GM18873 (cell line): ENCODE results near the gene CCDC85C.
"Not testable (repeated sequence)": the region's sequence is repeated elsewhere in the genome, so short reads cannot be mapped to it uniquely, and the experiment has no call there.

Experiments
- ATAC-seq: cut with Tn5 transposase; IDR thresholded peaks from one replicate; pipeline ENCODE4 v1.9.1; 2021; ENCODE audit warnings: mild to moderate bottlenecking, moderate library complexity, moderate number of reproducible peaks; ENCODE audit not compliant: unreplicated experiment, low FRiP score

CCDC85C gene

DNA sequence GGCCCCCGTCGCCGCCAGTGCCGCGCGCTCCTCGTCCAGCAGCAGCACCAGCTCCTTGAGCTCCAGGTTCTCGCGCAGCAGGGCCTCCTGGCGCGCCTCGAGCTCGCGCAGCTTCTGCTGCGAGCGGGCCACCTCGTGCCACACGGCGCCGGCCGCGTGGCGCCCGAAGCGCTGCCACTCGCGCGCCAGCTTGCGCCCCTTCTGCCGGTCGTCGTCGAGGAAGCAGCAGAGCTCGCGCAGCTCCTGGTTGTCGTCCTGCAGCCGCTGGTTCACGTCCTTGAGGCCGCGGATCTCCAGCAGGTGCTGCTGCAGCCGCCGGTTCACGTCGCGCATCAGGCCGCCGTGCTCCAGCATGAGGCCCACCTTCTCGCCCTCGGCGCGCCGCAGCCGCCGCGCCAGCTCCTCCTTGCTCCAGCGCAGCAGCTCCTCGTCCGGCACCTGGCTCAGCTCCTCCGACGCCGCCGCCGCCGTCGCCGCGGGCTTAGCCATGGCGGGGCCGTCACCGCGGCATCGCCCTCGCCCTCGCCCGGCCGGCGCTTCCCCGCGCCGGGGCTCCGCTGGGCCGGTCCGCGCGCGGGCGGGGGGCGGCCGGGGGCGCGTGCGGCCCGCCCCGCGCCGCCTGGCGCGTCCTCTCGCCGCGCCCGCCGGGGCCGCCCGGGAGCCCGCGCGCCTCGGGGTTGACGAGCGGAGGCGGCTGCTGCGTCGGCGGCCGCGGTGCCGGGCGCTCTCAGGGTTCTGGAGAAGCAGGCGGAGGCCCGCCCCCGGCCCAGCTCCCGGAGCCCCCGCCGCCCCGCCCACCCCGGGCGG lies at the start of gene CCDC85C:
Gene CCDC85C (minus strand): TSS at position 737 of the 807 bp plus-strand sequence. CDS start 248 bp downstream, at position 489.
- ATAC-seq = no peak

DNA sequence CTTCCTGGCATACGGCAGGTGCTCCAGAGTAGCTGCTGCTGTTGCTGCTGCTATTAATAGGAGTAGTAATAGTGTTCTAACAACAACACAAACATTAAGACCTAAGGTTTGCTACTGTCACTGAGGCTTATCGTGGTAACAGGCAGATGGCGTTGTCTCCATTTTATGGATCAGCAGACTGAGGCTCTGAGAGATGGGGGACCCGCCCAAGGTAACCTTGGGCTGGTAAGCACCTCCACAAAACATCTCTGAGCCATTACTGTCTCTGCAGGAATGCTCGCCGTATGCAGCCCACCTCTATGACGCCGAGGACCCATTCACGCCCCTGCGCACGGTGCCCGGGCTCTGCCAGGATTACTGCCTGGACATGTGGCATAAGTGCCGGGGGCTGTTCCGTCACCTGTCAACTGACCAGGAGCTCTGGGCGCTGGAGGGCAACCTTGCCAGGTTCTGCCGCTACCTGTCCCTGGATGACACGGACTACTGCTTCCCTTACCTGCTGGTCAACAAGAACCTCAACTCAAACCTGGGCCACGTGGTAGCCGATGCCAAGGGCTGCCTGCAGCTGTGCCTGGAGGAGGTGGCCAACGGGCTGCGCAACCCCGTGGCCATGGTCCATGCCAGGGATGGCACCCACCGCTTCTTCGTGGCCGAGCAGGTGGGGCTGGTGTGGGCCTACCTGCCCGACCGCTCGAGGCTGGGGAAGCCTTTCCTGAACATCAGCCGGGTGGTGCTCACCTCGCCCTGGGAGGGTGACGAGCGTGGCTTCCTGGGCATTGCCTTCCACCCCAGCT lies 48.1 kb upstream of the CCDC85C start:
- ATAC-seq = no peak

DNA sequence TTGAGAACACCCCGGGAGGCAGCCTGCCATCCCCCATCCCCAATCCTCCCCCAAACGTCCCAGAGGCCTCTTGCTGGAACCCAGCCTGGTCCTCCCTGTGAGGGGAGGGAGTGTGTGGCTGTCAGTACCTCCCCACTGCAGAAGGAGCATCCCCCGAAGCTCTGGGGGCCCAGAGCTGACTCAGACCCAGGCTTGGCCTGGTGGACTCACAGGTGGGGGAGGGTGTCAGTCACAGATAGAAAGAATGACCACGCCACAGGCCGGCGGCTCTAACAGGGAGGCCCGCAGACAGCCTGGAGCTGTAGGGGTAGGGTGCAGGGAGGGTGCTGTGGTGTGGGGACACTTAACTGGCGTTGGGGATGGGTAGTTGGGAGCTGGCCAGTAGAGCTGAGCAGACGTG lies 46.2 kb upstream of the CCDC85C start:
- no peak for ATAC-seq

DNA sequence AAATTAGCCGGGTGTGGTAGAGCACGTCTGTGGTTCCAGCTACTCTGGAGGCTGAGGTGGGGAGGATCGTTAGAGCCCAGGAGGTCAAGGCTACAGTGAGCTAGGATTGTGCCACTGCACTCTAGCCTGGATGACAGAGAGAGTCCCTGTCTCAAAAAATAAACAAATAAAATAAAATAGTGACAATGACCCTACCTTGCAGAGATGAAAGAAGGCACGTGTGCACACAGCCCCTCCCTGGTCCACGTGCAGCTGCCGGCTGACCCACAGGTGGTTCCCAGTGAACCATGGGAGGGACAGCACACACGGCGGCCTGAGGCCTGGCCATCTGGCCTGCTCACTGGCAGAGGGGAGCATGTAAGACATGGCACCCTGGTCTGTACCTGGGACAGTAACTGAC lies 45.6 kb upstream of the CCDC85C start:
- ATAC-seq = no peak

DNA sequence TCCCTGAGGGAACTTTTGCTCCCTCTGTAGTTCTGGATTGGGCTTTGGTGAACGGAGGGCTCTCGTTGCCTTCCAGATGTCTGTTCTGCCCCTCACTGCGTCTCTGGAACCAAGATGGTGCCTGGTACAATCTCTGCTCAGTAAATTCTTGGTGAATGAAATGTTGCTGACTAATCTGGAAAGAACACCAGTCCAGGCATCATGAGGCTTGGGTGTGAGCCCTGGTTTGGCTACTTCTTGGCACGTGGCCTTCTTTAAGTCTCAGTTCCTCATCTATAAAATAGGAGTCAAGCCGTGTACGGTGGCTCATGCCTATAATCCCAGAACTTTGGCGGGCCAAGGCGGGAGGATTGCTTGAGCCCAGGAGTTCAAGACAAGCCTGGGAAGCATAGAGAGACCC lies 45.2 kb upstream of the CCDC85C start:
- no peak for ATAC-seq

DNA sequence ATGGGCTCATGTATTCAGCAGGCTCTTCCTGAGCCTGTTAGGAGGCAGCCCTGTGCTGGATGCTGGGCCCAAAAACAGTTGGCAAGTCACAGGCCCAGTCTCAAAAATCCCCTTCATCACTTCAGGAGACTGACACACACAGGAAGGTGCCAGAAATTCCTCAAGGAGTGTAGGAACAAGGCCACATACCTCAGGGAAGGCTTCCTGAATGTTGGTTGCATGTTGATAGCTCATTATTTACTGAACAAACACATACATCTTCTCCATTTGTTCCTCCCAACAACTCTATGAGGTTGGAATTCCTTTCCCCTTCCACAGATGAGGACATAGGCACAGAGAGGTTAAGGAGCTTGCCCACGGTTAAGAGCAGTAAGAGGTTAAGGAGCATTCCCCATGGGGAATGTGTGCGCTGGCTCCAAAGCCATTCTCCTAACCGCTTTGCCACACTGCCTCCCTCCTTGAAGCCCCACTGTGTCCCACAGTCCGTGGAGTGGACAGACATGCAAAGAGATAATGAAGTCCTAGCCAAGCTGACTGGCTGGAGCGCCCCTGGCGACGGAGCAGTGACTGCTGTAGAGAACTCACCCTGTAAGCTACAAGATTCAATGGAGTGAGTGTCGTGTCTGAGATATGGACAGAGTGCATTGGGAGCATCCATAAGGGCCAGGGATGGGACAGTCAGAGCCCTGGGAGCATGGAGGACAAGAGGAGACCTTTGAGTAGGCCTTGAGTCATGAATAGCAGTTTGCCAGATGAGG lies 44.2 kb upstream of the CCDC85C start:
- ATAC-seq = no peak

DNA sequence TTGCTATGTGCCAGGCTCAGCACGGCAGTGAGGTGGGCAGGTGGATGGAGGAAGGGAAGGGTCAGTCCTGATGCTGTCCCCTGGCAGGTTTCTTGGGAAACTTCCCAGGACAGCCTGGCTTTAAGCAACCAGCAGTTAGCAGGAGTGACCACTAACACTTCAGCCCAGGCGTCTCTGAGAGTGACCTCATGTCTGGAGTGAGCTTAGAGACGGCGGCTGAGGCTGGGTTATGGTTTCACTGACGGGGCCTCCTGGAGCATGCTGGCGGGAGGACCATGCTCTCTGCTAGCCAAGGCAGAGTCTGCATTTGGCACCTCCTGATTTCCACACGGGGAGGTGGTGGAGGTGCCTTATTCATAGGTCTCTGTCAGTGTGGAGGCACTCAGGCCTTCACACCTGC lies 43.4 kb upstream of the CCDC85C start:
- no peak for ATAC-seq

DNA sequence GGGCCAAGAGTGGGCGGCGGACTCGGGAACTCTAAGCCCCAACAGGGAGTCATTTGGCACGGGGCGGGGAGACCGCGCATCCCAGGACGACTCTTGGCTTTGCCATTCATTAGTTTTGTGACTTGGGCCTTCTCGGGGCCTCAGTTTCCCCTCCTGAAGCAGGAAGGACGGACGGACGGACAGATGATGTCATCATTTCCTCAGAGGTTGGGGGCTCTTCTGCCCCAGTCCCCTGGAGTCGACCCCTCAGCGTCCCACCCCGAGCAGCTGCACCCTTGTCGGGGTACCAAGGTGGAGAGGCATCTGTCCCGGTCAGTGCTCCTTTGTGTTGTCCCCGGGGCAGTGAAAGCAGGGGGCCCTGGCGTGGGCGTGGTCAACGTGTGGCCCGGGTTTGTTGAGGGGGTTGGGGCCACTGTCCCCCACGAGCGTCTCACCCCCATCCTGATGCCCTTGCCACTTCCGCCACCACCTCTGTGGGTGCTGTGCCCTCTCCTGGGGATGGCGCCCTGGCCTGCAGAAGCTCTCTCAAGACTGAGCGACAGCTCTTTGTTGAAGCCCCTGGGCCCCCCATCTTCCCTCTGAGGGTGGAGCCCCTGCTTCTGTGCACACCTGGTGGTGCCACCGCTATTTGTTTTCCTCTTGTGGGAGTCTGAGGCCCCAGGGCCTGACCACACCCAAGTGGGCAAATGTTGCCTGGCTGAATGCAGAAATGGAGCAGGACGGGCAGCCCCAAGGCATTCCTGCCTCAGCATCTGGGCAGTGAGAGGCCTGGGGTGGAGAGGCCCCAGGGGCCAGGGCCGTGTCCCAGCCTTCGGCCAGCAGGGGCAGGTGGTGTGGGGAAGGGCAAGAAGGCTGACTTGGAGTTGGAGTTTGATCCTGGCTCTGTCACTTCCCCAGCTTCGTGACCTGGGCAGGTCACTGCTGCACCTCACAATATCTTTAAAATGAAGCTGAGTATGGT lies 41.8 kb upstream of the CCDC85C start:
- no peak for ATAC-seq

DNA sequence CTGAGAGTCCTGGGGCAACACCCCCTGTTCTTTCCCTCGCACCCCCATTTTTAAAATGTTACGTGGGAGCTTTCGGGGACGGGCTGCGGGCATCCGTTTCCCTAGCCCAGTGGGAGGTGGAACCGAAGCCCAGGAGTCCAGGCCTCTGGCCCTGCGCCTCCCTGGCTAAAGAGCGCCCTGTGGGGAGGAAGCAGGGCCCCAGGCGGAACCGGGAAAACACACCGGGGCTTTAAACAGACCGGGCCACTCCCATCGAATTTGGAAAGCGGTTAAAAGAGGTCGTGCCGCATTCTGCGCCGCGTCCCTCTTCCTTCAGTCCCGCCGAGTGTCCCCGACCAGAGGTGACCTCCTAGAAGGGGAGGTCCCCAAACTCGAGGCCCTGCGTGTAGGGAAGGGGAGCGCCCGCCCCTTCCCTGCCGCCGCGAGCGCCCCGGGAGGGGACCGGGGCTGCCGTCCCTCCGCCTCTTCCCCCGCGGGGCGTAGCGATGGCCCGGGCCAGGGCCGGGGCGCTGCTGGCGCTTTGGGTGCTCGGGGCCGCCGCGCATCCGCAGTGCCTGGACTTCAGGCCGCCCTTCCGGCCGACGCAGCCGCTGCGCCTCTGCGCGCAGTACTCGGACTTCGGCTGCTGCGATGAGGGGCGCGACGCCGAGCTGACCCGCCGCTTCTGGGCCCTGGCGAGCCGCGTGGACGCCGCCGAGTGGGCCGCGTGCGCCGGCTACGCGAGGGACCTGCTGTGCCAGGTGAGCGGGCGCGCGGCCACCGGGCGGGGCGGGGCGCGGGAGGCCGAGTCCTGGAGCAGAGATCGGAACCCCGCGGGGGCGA lies 40.9 kb upstream of the CCDC85C start, which contains the start of gene HHIPL1:
Gene HHIPL1 (plus strand): TSS at position 407 of the 822 bp plus-strand sequence. CDS start 79 bp downstream, at position 486.
- no peak for ATAC-seq

DNA sequence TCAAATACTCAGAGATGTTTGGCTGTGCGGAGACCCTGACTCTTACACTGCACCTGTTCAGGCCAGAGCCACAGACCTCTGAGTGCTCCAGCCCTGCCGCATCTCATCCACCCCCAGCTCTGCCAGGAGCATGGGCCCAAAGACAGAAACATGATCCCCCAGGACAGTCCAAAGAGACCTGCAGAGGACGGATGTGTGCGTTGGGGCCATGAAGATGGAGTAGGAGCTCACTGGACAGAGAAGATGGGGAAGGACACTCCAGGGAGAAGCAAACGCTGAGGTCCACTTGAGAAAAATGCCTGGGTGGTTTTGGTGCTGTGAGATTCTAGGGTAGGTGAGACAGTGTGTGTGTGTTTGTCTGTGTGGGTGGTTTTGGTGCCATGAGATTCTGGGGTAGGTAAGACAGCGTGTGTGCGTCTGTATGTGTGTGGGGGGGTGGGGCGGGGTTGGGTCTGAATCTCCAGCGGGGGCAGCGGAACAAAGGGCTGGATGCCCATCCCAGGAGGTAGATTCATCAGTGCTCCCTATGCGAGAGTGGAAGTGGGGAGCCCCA lies 40.1 kb upstream of the CCDC85C start:
- no peak for ATAC-seq

DNA sequence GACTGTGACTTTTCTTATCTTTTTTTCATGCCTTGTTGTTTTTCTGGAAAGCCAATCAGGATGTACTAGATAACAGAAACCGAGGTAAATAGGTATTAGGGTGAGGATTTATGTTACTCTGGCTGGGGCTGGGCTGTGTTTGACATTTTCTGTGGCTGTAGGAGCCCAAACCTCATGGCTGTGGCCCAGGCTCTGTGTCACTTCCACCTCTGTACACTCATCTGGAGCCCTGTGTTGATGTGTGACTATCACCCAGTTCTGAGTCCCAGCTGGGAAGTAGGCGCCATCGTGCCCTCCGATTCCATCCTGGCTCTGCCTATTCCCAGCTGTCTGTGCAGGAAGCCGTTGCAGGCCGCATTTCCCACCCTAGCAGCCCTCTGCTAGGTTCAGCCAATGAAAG lies 39.3 kb upstream of the CCDC85C start:
- ATAC-seq = no peak

DNA sequence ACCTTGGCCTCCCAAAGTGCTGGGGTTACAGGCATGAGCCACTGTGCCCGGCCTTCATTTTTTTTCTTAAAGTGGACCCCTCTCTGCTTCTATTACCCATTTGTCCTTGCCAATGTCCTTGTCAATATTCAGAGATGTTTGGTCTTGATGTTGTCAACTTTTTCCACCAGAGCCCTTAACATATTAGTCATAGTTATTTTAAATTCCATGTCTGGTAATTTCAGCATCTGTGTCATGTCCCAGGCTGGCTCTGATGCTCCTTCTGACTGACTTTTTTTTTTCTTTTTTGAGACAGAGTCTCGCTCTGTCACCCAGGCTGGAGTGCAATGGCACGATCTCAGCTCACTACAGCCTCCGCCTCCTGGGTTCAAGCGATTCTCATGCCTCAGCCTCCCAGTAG lies 38.8 kb upstream of the CCDC85C start:
- ATAC-seq = not testable (repeated sequence)

DNA sequence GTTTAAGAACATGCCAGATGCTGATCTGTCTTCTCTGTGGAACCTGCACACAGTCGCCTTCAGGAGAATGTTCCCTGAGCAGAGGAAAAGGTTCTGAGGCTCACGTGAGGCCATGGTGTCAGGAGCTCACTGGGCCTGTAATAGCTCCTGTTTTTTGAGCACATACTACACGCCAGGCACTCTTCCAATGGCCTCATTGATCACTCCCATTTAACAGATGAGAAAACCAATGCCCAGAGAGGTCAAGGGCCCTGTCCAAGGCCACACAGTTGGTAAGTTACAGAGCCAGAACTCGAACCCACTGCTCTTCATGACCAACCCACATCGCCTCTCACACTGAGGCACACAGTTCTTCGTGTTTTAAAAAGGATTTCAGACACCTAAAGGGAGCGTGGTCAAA lies 33.6 kb upstream of the CCDC85C start:
- no peak for ATAC-seq

DNA sequence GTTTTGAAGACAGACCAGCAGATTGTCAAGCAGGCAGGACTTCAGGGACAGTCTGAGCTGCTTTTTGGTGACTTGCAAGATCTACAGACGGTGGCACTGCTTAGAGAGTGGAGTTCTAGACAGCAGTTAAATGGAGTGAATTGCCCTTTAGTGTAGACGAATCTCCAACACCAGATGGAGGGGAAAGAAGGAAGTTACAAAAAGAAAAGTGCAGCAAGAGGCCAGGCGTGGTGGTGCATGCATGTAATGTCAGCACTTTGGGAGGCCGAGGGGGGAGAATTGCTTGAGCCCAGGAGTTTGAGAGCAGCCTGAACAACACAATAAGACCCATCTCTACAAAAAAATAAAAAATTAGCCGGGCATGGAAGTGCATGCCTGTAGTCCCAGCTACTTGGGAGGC lies 32.5 kb upstream of the CCDC85C start:
- ATAC-seq = no peak

DNA sequence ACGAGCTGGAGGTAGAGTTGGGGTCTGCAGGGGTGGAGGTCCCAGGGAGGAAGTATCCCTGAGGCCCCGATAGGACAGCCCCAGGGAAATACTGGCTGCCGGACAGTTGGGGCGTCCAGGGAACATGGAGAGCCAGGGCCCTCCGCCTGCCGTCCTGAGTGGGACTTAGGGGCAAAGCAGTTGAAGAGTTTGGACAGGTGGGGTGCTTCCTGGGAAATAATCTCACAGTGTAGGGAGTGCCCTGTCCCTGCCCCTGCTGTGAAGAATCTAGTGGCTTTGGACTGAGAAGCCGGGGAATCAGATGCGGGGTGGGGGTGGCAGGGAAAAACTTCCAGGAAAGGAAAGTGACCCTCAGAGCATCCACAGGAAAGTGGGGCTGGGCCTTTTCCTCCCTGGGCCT lies 31.1 kb upstream of the CCDC85C start:
- no peak for ATAC-seq

DNA sequence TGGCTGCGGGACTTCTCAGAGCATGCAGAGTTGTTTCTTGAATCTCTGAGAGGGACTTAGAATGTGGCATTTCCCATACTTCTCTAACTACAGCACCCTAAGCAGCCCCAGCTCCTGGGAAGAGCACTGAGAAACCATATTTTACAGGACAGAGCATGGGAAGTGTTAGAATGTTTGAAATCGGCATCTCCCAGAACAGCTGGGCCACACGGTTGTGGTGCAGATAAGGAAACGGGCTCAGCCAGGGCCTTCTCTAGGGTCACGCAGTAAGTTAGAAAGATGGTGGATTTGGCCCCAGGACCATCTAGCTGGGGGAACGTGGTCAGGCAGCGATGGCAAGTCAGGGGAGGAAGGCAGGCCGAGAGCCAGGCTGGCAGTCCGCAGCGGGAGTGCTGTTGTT lies 30.4 kb upstream of the CCDC85C start:
- ATAC-seq = no peak

DNA sequence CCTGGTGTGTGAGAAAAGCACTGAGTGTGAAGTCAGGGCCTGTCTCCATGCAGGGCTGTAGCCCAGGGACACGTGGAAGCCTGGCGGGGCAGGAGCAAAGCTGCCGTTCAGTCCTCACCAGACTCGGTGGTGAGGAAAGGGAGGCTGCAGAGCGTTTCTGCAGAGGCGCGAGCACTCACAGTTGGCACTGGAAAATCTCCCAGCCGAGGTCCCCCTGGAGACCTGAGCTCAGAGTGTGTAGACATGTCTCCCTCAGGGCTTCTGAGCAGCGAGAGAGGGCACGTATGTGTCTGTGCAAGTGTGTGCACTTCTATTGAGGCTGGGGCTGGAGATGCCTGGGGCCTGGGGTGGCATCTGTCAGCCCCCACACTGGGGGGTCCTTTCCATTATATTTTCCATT lies 29.9 kb upstream of the CCDC85C start:
- no peak for ATAC-seq

DNA sequence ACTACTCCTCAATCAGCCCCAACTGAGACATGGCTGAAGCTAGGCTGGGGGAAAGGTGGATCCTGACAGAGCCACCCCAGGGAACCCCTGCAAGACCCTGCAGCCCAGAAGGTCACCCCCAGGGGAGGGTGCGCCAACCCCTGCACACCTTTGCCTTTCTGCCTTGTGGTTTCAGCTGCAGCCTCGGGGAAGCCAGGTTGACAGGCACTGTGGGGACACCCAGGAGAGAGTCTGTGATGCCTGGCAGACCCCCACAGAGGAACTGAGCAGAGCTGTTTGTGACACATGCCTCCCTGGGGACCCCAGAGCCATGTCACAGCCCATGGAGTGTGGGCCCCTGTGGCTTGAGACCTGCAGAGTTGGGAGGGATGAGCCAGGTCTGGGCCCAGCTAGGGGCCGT lies 29.1 kb upstream of the CCDC85C start:
- ATAC-seq = no peak
